ENCODE measurements around the gene IFT122.
"Not testable (repeated sequence)": the region's sequence is repeated elsewhere in the genome, so short reads cannot be mapped to it uniquely, and the experiment has no call there.

DNA sequence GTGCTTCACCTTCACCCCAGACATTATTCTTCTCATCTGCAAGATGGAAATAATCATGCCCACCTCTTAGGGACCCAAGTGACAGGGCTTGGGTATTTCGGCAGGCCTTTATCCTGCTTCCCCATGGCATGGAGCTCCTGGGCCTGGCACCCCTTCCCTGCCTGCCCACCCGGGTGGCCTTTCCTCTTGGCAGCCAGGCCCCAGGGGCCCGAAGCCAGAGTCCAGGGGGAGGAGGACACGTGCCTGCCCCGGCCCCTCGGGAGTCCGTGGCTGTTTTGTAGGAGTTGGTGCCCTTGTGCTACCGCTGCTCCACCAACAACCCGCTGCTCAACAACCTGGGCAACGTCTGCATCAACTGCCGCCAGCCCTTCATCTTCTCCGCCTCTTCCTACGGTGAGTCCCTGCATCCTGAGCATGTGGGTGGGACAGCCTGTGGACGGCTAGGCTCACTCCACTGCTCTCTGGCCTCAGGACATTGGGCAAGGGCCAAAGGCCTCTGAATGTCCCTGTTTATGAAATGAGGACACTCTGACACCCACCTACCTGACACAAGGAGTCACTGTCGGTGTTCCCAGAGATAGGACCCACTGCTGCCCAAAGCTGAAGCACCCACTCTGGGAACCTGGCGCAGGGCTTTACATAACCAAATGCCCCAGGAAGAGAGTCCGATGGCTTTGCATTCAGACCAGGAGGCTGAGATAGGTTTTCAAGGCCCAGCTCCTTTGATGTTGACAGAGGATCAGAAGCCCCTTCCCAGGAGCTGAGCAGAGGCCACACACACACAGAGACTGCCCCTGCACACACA is 46.1 kb upstream of the IFT122 start:
- not testable (repeated sequence) for TF ChIP-seq POLR2A (IDR thresholded peaks at IDR 0.05; ENCODE audit: low read depth, low read length); TAF1 (IDR thresholded peaks at IDR 0.05; ENCODE audit: low read depth, low read length); POU2F2 (IDR thresholded peaks at IDR 0.05; ENCODE audit: low read depth, low read length); SPI1 (IDR thresholded peaks at IDR 0.05; ENCODE audit: low read depth, low read length); POLR2AphosphoS5 (IDR thresholded peaks at IDR 0.05; ENCODE audit: low read depth, low read length); PAX5 (IDR thresholded peaks at IDR 0.05; ENCODE audit: insufficient read depth, low read length, severe bottlenecking)

Measured in GM12891 (cell line).